Neural crest cell (in vitro differentiated cells): ENCODE data around the gene UBL4B. TPM values are rescaled to one million over a fixed set of nuclear protein-coding genes. Genes with fewer than 3 reads are reported as not detected.

Experiments used
- DNase-seq: peaks from one replicate; pipeline ENCODE4 v3.0.0; 2021; ENCODE audit warnings: low read depth, mixed read lengths, low spot score
- H3K27ac Mint-ChIP-seq: one replicate; pipeline ENCODE4 v1.8.0; 2021; ENCODE audit warnings: mild to moderate bottlenecking, mixed read lengths; ENCODE audit not compliant: unreplicated experiment
- H3K27me3 Mint-ChIP-seq: 2 replicates; pipeline ENCODE4 v1.8.0; 2021; ENCODE audit warnings: low read depth, mild to moderate bottlenecking, mixed read lengths
- H3K36me3 Mint-ChIP-seq: 2 replicates; pipeline ENCODE4 v1.8.0; 2021; ENCODE audit warnings: low read depth, mild to moderate bottlenecking, mixed read lengths
- H3K4me1 Mint-ChIP-seq: 2 replicates; pipeline ENCODE4 v1.8.0; 2021; ENCODE audit warnings: mixed read lengths
- H3K4me3 Mint-ChIP-seq: one replicate; pipeline ENCODE4 v1.8.0; 2021; ENCODE audit warnings: mild to moderate bottlenecking, mixed read lengths
- H3K9me3 Mint-ChIP-seq: 2 replicates; pipeline ENCODE4 v1.8.0; 2021; ENCODE audit warnings: mixed read lengths
- CTCF ChIP-seq: fragments of 200-600 bp; sonication (generic); conservative IDR thresholded peaks from 2 replicates; pipeline ENCODE4 v1.5.0; 2021; ENCODE audit warnings: antibody characterized with exemption, mild to moderate bottlenecking
- total RNA-seq: library from RNA; stranded (reverse); gene quantifications from 2 replicates; pipeline ENCODE4 v1.2.1, GENCODE V29; 2021

Gene UBL4B
- total RNA-seq, 1 donor from 2014 or later: not detected

- no peak for DNase-seq
- TF ChIP-seq CTCF: no peak
- Mint-ChIP-seq H3K36me3 (no peaks in the 10 kb centered on the region), H3K27me3 (peaks cover 20% of the 10 kb centered on the region), H3K4me3 (no peak overlapping the region), H3K27ac (no peak overlapping the region), H3K9me3 (no peaks in the 10 kb centered on the region), H3K4me1 (peaks cover 19% of the 10 kb centered on the region)
Observed at GRCh38 chr1:110092991-110093390, 19.3 kb upstream of the UBL4B start.

GRCh38 chr1:110094931-110095654 lies 17.1 kb upstream of the UBL4B start:
- Mint-ChIP-seq H3K27me3 (peaks cover 7% of the 10 kb centered on the region), H3K4me1 (peaks cover 25% of the 10 kb centered on the region), H3K36me3 (no peaks in the 10 kb centered on the region), H3K27ac (no peak overlapping the region), H3K4me3 (no peak overlapping the region), H3K9me3 (no peaks in the 10 kb centered on the region)
- no peak for TF ChIP-seq CTCF
- DNase-seq: no peak

GRCh38 chr1:110097507-110098221 lies 14.6 kb upstream of the UBL4B start:
- H3K9me3 Mint-ChIP-seq: no peaks in the 10 kb centered on the region
- TF ChIP-seq CTCF: no peak

GRCh38 chr1:110098222-110099026 lies 13.8 kb upstream of the UBL4B start:
- Mint-ChIP-seq H3K27me3 (no peaks in the 10 kb centered on the region), H3K4me1 (peaks cover 33% of the 10 kb centered on the region), H3K27ac (no peak overlapping the region), H3K4me3 (no peak overlapping the region), H3K9me3 (no peaks in the 10 kb centered on the region), H3K36me3 (no peaks in the 10 kb centered on the region)
- DNase-seq: no peak
- no peak for TF ChIP-seq CTCF

More at GRCh38 chr1:110097507-110098221, 14.6 kb upstream of the UBL4B start:
- H3K4me3 Mint-ChIP-seq: no peak overlapping the region
- no peak overlapping the region for H3K27ac Mint-ChIP-seq
- H3K36me3 Mint-ChIP-seq: no peaks in the 10 kb centered on the region
- peaks cover 33% of the 10 kb centered on the region for H3K4me1 Mint-ChIP-seq
- H3K27me3 Mint-ChIP-seq: peaks cover under 1% of the 10 kb centered on the region
- DNase-seq: no peak

- no peak for DNase-seq
- Mint-ChIP-seq H3K4me3 (no peak overlapping the region), H3K27me3 (peaks cover 2% of the 10 kb centered on the region), H3K4me1 (peaks cover 33% of the 10 kb centered on the region), H3K36me3 (no peaks in the 10 kb centered on the region), H3K27ac (no peak overlapping the region), H3K9me3 (no peaks in the 10 kb centered on the region)
- no peak for TF ChIP-seq CTCF
Observed at GRCh38 chr1:110100335-110100734, 11.9 kb upstream of the UBL4B start.
